Neural cell (in vitro differentiated cells): Measurements from ENCODE around the gene SCYGR2. TPM values are rescaled to one million over a fixed set of nuclear protein-coding genes. Genes with fewer than 3 reads are reported as not detected.

ENCODE experiments used
- H2AFZ ChIP-seq: fragments of 200-600, 300-800 bp; sonication (generic), shearing (Covaris generic); 2 replicates; pipeline ENCODE4 v1.6.0; 2014; ENCODE audit warnings: low read depth, mild to moderate bottlenecking, antibody characterized with exemption, low read length, moderate library complexity
- H3F3A ChIP-seq: fragments of 200-600 bp; shearing (Covaris generic); 2 replicates; pipeline ENCODE4 v1.6.1; 2016; ENCODE audit warnings: mild to moderate bottlenecking, moderate library complexity, mixed read lengths, antibody characterized with exemption, low read length; ENCODE audit not compliant: insufficient read depth, poor library complexity, severe bottlenecking
- H3K27ac ChIP-seq: fragments of 200-600, 300-800 bp; sonication (generic), shearing (Covaris generic); 2 replicates; pipeline ENCODE4 v1.5.1; 2014; ENCODE audit warnings: mild to moderate bottlenecking, low read length, moderate library complexity
- H3K27me3 ChIP-seq: fragments of 300-800, 200-600 bp; sonication (generic), shearing (Covaris generic); 2 replicates; pipeline ENCODE4 v1.6.0; 2014; ENCODE audit warnings: mild to moderate bottlenecking, low read depth, low read length, moderate library complexity; ENCODE audit not compliant: insufficient read depth
- H3K36me3 ChIP-seq: fragments of 300-800, 200-600 bp; sonication (generic), shearing (Covaris generic); 2 replicates; pipeline ENCODE4 v1.5.1; 2014; ENCODE audit warnings: mild to moderate bottlenecking, antibody characterized with exemption, low read length, moderate library complexity; ENCODE audit not compliant: insufficient read depth
- H3K4me2 ChIP-seq: fragments of 300-800, 200-600 bp; sonication (generic), shearing (Covaris generic); 2 replicates; pipeline ENCODE4 v1.6.0; 2014; ENCODE audit warnings: mild to moderate bottlenecking, low read length
- H3K4me3 ChIP-seq: fragments of 300-800, 200-600 bp; sonication (generic), shearing (Covaris generic); 2 replicates; pipeline ENCODE4 v1.5.1; 2014; ENCODE audit warnings: mild to moderate bottlenecking, low read length, moderate library complexity
- H3K79me2 ChIP-seq: fragments of 200-600 bp; shearing (Covaris generic); replicated peaks from 2 replicates; pipeline ENCODE4 v1.6.0; 2014; ENCODE audit warnings: mild to moderate bottlenecking, low read length, moderate library complexity; ENCODE audit not compliant: insufficient read depth
- H3K9ac ChIP-seq: fragments of 300-800, 200-600 bp; sonication (generic), shearing (Covaris generic); 2 replicates; pipeline ENCODE4 v1.6.1; 2016; ENCODE audit warnings: mild to moderate bottlenecking, low read length, mixed read lengths
- H3K9me2 ChIP-seq: fragments of 200-600 bp; shearing (Covaris generic); 2 replicates; pipeline ENCODE4 v1.6.1; 2016; ENCODE audit warnings: mild to moderate bottlenecking, low read length, mixed read lengths; ENCODE audit not compliant: insufficient read depth
- H3K9me3 ChIP-seq: fragments of 200-600, 300-800 bp; sonication (generic), shearing (Covaris generic); 2 replicates; pipeline ENCODE4 v1.6.1; 2016; ENCODE audit warnings: mild to moderate bottlenecking, mixed run types, low read length, moderate library complexity, mixed read lengths
- H4K20me1 ChIP-seq: fragments of 200-600 bp; shearing (Covaris generic); 2 replicates; pipeline ENCODE4 v1.6.1; 2016; ENCODE audit warnings: mild to moderate bottlenecking, mixed run types; ENCODE audit not compliant: insufficient read depth
- CTCF ChIP-seq: fragments of 450-650 bp; IDR thresholded peaks from 2 replicates; pipeline ENCODE4 v1.5.1; 2014; ENCODE audit warnings: antibody characterized with exemption, mild to moderate bottlenecking, moderate library complexity; ENCODE audit not compliant: poor library complexity, severe bottlenecking
- EP300 ChIP-seq: fragments of 450-650 bp; conservative IDR thresholded peaks from 2 replicates; pipeline ENCODE4 v1.6.1; 2014; ENCODE audit warnings: antibody characterized with exemption, mild to moderate bottlenecking, moderate library complexity; ENCODE audit not compliant: poor library complexity, severe bottlenecking
- EZH2 ChIP-seq: fragments of 200-600, 300-800 bp; shearing (Covaris generic), sonication (generic); IDR thresholded peaks from 2 replicates; pipeline ENCODE4 v1.6.1; 2014; ENCODE audit warnings: antibody characterized with exemption, low read length, borderline replicate concordance, mild to moderate bottlenecking; ENCODE audit not compliant: insufficient read depth, poor library complexity, severe bottlenecking
- MXI1 ChIP-seq: fragments of 450-650 bp; conservative IDR thresholded peaks from 2 replicates; pipeline ENCODE4 v1.6.1; 2014; ENCODE audit warnings: antibody characterized with exemption, mild to moderate bottlenecking; ENCODE audit not compliant: poor library complexity, severe bottlenecking
- POLR2AphosphoS5 ChIP-seq: IDR thresholded peaks from 2 replicates; pipeline ENCODE4 v1.6.1; 2012
- RAD21 ChIP-seq: fragments of 450-650 bp; conservative IDR thresholded peaks from 2 replicates; pipeline ENCODE4 v1.6.1; 2014; ENCODE audit warnings: antibody characterized with exemption, mild to moderate bottlenecking, moderate library complexity
- REST ChIP-seq: IDR thresholded peaks from 2 replicates; pipeline ENCODE4 v1.6.1; 2012; ENCODE audit warnings: borderline replicate concordance
- SMC3 ChIP-seq: fragments of 450-650 bp; conservative IDR thresholded peaks from 2 replicates; pipeline ENCODE4 v1.6.1; 2014; ENCODE audit warnings: antibody characterized with exemption, mild to moderate bottlenecking, moderate library complexity; ENCODE audit not compliant: poor library complexity
- TAF1 ChIP-seq: IDR thresholded peaks from 2 replicates; pipeline ENCODE4 v1.6.1; 2012; ENCODE audit warnings: low read depth
- polyA plus RNA-seq: library from polyadenylated mRNA; depleted of rRNA; stranded (reverse); fragments of >200 nt; gene quantifications from 2 replicates; pipeline ENCODE4 v1.2.3, GENCODE V29; 2014

SCYGR2 gene
- polyA plus RNA-seq, 1 donor from 2014 or later: not detected

- TF ChIP-seq POLR2AphosphoS5 (no peak), CTCF (no peak), TAF1 (no peak)
- Histone ChIP-seq H3K79me2 (no peaks in the 10 kb centered on the region), H3K9me2 (no peaks in the 10 kb centered on the region), H3F3A (no peaks in the 10 kb centered on the region), H3K36me3 (no peaks in the 10 kb centered on the region), H3K9ac (no peak overlapping the region), H2AFZ (no peak overlapping the region), H3K27me3 (no peaks in the 10 kb centered on the region), H4K20me1 (no peaks in the 10 kb centered on the region), H3K9me3 (no peaks in the 10 kb centered on the region), H3K27ac (no peak overlapping the region), H3K4me3 (no peak overlapping the region), H3K4me2 (no peak overlapping the region)
Measured at GRCh38 chr2:227607941-227608340, 9.2 kb downstream of the SCYGR2 start.

GRCh38 chr2:227608561-227609338 lies 10.1 kb downstream of the SCYGR2 start:
- Histone ChIP-seq H2AFZ (no peak overlapping the region), H3K9me2 (no peaks in the 10 kb centered on the region), H3K79me2 (no peaks in the 10 kb centered on the region), H4K20me1 (no peaks in the 10 kb centered on the region), H3K4me3 (no peak overlapping the region), H3K36me3 (no peaks in the 10 kb centered on the region), H3K9me3 (no peaks in the 10 kb centered on the region), H3K27me3 (no peaks in the 10 kb centered on the region), H3K27ac (no peak overlapping the region), H3K4me2 (no peak overlapping the region), H3K9ac (no peak overlapping the region), H3F3A (no peaks in the 10 kb centered on the region)
- no peak for TF ChIP-seq MXI1
- TF ChIP-seq REST: no peak
- no peak for TF ChIP-seq CTCF
- TF ChIP-seq POLR2AphosphoS5: no peak
- TF ChIP-seq RAD21: no peak
- TF ChIP-seq EP300: no peak
- no peak for TF ChIP-seq SMC3
- no peak for TF ChIP-seq TAF1
- TF ChIP-seq EZH2: no peak
